Heart left ventricle (tissue), 13 donors: ENCODE data around the gene RCVRN.

Experiments
- POLR2A ChIP-seq, 2 donors: fragments of 450-650 bp; IDR thresholded peaks; one replicate each; pipeline ENCODE4 v1.6.1; 2017; ENCODE audit warnings: antibody characterized with exemption in 2 of 2, mild to moderate bottlenecking in 2 of 2, moderate library complexity in 2 of 2
- TF ChIP-seq, protein P1 (sequence below), 12 donors: fragments of 200-600 bp; sonication (generic) in 4 of 12; IDR thresholded peaks; one replicate each; pipeline versions ENCODE4 v1.5.0 to v1.8.0; 2018 to 2022; ENCODE audit warnings: antibody characterized with exemption in 12 of 12, mild to moderate bottlenecking in 5 of 12
- donor health status: ischemic (EF 13 %, LVEDD 7.1; RV severe dilation, severe dysfunction).
- donor health status: DM: no; HTN: yes; CAD: no.
- donor health status: DM: no; HTN: no; CAD: no.
- donor health status: ischemic (EF 25% LVEDD 6.9; RV normal size, moderate dysfunction).
- donor health status: ischemic (EF 25% LVEDD 5.7; RV mildly dilated, moderate dysfunction).
- donor health status: ischemic (EF 35%, LVEDD 5.7; RV mildly dilated, moderate dysfunction).
- donor health status: nonischemic (EF 11% LVEDD 7.7; RV severe dilation, severe dysfunction).
- donor health status: DM: yes; HTN: yes; CAD: no.
- donor health status: PGD.
- donor health status: ischemic (EF 29% LVEDD 5.4; RV normal size, mild dysfunction).
- donor health status: nonischemic (EF 23%, LVEDD 6.1; RV moderate dilation, normal function).

GRCh38 chr17:9865586-9865985 is 39.5 kb downstream of the RCVRN start:
- TF ChIP-seq, protein P1, sequence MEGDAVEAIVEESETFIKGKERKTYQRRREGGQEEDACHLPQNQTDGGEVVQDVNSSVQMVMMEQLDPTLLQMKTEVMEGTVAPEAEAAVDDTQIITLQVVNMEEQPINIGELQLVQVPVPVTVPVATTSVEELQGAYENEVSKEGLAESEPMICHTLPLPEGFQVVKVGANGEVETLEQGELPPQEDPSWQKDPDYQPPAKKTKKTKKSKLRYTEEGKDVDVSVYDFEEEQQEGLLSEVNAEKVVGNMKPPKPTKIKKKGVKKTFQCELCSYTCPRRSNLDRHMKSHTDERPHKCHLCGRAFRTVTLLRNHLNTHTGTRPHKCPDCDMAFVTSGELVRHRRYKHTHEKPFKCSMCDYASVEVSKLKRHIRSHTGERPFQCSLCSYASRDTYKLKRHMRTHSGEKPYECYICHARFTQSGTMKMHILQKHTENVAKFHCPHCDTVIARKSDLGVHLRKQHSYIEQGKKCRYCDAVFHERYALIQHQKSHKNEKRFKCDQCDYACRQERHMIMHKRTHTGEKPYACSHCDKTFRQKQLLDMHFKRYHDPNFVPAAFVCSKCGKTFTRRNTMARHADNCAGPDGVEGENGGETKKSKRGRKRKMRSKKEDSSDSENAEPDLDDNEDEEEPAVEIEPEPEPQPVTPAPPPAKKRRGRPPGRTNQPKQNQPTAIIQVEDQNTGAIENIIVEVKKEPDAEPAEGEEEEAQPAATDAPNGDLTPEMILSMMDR (IDR thresholded peaks at IDR 0.05), result no peak
- TF ChIP-seq POLR2A (IDR thresholded peaks at IDR 0.05), result no peak
